Astrocyte of the hippocampus (primary cell): ENCODE measurements around the gene ELOVL6.
"Not testable (repeated sequence)": the region's sequence is repeated elsewhere in the genome, so short reads cannot be mapped to it uniquely, and the experiment has no call there.

Experiments
- DNase-seq: peaks from one replicate; pipeline ENCODE4 v3.0.0; 2011; ENCODE audit warnings: low read depth, low spot score

The ELOVL6 gene

DNA sequence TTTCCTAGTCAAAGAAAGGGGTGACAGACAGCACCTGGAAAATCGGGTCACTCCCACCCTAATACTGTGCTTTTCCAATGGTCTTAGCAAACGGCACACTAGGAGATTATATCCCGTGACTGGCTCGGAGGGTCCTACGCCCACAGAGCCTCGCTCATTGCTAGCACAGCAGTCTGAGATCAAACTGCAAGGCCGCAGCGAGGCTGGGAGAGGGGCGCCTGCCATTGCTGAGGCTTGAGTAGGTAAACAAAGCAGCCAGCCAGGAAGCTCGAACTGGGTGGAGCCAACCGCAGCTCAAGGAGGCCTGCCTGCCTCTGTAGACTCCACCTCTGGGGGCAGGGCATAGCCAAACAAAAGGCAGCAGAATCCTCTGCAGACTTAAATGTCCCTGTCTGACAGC lies 121.6 kb downstream of the ELOVL6 start:
- not testable (repeated sequence) for DNase-seq

DNA sequence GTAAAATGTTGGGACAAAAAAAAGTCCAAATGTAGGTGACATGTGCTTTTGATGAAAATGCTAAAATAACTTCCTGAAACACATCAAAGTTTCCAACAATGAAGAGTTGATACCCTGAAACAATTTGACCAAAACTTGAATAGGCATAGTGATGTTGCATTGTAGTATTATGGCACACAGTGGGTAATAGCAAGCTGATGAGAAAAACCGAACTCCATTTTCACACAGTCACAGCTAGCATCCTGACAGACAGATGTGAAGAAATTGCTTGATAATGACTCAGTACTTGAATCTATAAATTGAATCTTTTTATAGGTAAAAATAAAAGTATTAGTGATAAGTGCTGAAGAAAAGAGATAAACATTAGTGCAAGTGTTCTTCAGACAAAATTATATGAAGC lies 122.5 kb downstream of the ELOVL6 start:
- DNase-seq, result no peak

DNA sequence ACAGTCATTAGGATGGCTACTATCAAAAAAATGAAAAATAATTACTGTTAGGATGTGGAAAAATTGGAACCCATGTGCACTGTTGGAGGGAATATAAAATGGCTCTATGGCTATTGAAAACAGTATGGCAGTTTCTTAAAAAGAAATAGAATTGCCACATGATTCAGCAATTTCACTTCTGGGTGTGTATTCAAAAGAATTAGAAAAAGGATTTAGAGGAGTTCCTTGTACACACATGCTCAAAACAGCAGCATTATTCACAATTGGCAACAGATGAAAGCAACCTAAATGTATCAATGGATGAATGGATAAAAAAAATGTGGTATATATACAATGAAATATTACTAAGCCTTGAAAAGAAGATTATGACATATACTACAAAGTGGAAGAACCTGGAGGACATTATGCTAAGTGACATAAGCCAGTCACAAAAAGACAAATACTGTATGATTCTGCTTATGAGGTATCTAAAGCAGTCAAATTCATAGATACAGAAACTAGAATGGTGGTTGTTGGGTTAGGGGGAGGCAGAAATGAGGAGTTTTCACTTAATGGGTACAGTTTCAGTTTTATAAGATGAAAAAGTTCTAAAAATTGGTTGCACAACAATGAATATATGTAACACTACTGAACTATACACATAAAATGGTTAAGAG lies 123.2 kb downstream of the ELOVL6 start:
- no peak for DNase-seq

DNA sequence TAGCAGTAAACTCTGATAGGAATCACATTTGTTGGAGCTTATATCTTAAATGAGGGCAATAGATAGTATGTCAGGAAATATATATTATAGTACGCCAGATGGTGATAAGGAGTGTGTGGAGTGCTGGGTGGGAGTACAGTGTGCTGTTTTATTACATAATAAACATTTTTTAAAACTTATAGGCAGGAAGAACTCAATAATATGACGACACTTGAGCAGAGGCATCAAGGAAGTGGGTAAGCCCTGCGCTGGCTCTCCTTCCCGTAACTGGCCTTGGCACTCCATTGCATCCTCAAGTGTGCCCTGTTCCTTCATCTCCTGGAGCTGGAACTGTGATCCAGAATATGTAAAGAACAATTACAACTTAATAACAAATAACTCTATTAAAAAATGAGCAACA lies 123.8 kb downstream of the ELOVL6 start:
- no peak for DNase-seq

GRCh38 chr4:110073053-110073845 lies 125.2 kb downstream of the ELOVL6 start:
- peak; percentile 43 for DNase-seq

- peak; percentile 78 for DNase-seq
Measured at GRCh38 chr4:110071466-110071865, 126.9 kb downstream of the ELOVL6 start.

DNA sequence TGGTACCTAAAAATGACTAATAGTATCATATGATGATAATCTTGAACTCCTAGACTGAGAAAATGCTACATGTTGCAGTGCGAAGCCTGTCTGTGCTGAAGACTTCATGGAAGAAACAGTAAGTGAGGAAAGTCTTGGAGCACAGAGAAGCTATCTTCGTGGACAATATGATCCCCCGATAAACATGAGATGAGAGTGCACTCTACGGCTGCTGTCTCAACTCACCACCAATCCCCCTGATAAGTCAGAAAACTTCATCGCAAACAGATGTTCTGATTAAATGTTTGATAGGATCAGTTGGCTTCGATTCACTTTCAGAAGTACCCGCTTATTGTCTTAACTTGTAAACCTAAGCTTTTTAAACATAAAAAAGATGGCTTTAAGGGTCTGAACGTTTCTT lies 130.2 kb downstream of the ELOVL6 start:
- no peak for DNase-seq

GRCh38 chr4:110064934-110065333 lies 133.5 kb downstream of the ELOVL6 start:
- no peak for DNase-seq

DNA sequence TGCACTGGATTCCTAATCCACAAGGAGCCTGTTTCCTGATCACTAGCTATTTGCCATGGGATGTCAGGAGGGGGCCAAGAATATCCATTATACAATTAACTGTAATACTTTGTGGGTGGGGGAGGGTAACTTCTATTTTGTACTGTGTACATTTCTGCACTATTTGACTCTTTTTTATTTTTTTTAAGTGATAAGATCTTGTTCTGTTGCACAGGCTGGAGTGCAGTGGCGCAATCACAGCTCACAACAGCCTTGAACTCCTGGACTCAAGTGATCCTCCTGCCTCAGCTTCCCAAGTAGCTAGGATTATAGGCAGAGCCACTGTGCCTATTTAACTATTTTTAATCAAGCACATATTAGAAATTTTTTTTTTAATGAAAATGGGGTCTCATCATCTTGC lies 134.1 kb downstream of the ELOVL6 start:
- no peak for DNase-seq

GRCh38 chr4:110062166-110062565 lies 136.2 kb downstream of the ELOVL6 start:
- DNase-seq, result no peak

- no peak for DNase-seq
Measured at GRCh38 chr4:110061076-110061475, 137.3 kb downstream of the ELOVL6 start.

DNA sequence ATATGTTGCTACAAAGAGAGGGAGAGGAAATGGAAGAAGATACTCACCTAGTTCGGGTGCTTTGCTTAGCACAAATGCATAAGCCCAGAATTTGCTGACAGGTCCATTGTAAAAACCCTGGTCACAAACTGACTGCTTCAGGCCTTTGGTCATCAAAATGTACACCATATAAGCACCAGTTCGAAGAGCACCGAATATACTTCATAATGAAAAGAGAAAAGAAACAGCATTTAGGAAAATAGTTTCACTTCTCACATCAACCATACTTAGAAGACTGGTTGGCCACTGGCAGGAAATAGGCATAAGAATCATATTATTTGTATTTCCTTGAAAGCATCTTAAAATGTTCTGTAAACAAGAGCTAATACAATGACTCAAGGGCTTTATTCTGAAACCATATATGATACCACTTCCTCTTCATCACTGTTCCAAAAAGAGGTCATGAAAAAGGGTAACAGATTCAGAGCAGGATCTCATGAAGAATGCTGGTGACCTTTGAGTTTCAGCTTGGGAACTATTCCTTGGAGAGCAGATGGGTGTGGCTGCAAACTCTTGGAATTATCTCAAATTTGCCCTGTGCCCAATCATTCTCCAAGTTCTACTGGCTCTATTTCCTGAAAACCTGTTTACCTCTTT lies 138.7 kb downstream of the ELOVL6 start:
- DNase-seq, result no peak

GRCh38 chr4:110058677-110059076 lies 139.7 kb downstream of the ELOVL6 start:
- DNase-seq, result no peak

DNA sequence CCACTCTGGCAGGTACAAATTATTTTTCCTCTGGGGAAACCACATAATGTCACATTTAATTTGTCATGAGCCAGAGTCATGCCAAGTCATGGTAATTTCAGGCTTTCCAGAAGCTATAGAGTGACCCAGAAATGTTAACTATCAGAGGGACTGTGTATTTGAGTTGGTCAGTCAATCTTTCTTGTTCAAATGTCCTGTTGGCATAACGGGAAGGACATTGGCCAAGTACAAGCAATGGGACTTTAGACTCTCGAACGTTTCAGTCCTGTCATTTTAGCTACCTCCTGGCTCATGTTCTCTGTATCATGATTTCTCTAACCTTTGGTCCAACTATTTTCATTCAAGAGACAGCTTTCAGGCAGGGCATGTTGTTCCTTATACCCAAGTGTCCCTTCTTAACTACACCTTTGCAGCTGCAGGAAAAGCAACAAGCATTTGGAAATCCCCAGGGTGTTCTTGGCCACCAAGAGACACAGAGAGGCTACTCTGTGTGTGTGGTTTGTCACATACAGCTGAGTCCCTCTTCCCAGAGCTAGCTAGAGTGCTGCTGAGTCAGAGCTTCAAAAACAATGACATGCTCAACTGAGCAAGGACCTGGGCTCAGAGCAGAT lies 143.2 kb downstream of the ELOVL6 start:
- peak; percentile 62 for DNase-seq

DNA sequence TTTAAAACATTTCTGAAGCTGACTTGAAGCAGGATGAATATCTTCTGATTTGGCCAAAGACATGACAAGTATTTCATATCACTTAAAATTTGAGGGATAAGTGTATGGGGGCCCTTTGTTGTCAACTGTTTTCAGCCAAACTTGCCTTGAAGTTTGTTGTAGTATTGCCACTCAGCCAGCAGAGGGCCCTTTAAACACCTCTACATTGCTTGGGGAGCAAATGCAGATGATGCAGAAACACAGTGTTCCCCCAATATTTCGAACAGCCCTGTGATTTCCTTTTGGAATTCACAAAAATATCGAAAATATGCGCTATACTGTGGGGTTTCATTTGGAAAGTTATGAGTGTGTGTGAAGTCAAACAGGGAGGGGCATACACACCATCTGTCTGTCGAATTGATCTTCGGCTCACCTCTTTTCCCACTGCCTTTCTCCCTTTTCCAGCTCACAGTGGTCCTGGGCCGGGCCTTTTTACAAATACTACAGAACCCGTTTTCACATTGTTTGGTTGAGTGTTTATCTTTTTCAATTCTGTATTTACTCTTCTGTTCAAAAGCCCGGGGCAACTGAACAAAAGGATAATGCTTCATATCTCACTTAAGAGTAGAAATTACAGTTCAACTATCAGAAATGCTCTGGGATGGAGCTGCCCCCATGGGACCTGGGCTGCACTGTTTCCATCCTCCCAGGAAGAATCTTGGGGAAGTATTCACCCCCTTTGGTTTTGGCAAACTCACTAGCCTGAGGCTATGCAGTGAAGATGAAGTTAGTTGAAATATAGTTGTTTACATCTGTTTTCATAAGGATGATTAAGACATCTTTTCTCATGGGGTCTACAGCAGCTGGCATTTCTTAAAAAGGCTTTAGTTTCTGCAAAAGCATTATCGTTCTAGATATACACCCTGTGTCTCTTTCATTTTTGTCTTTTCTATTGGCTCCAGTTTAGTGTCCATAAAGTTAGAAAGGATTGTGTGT lies 148.2 kb downstream of the ELOVL6 start:
- peak; percentile 65 for DNase-seq

DNA sequence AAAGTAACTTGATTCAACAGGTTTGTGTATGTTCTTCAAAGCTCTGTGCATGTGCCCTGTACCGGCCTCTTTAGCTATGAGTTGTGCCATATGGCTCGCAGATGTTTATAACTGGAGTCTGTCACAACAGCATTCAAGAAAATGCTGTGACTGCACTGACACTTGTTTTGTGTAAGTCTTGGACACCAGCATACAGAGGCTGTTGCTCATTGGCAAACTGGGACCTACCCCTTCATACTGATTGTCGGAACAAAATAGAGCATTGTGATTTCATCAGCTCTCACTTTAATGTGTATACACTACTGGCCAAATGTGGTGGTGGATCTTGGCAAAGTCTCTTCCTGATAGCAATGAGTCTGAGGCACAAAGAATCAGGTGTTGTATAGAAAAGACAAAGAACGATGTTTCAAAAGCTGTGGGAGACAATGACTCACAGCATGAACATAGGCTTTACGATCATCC lies 151.8 kb downstream of the ELOVL6 start:
- peak; percentile 28 for DNase-seq

- DNase-seq, result peak; percentile 73
Measured at GRCh38 chr4:110042545-110043517, 155.6 kb downstream of the ELOVL6 start.

- no peak for DNase-seq
Measured at GRCh38 chr4:110041735-110042134, 156.7 kb downstream of the ELOVL6 start.

DNA sequence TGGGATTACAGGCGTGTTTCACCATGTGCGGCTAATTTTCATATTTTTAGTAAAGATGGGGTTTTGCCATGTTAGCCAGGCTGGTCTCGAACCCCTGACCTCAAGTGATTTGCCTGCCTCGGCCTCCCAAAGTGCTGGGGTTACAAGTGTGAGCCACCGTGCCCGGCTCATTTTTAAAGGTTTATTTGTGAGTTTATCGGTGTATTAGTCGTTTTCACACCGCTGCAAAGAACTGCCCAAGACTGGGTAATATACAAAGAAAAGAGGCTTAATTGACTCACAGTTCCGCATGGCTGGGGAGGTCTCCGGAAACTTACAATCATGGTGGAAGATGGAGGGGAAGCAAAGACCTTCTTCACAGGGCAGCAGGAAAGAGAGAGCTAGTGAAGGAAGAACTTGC lies 159.3 kb downstream of the ELOVL6 start:
- DNase-seq, result not testable (repeated sequence)

GRCh38 chr4:110034026-110034393 lies 164.4 kb downstream of the ELOVL6 start:
- DNase-seq, result no peak
